Hematopoietic multipotent progenitor cell treated with erythropoietin and hydrocortisone succinate and interleukin-3 and kit ligand, for 6 days (in vitro differentiated cells): ENCODE measurements around the gene TMEM260.
"Not testable (repeated sequence)": the region's sequence is repeated elsewhere in the genome, so short reads cannot be mapped to it uniquely, and the experiment has no call there.

Source experiments
- DNase-seq: peaks from one replicate; pipeline ENCODE4 v3.0.0-alpha.2; 2015

The TMEM260 gene

DNA sequence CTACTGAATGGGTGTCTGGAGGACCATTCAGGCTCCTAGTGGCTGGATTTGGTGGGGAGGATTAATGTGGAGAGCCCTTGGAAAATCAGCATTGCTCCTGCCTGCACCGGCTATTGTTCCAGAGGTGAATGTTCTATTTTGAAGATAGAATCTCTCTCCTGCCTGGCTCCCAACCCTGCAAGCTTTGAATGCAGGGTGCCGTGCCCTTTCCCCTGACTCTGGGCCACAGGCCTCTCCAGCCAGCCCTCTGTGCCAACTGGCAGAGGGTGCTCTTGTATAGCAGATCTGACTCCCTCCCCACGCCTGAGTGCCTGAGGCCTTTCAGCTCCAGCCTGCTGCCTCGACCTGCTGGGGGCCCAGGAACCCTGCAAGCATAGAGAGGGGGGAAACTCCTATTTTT is 106.8 kb downstream of the TMEM260 start:
- DNase-seq = peak; percentile 7

DNA sequence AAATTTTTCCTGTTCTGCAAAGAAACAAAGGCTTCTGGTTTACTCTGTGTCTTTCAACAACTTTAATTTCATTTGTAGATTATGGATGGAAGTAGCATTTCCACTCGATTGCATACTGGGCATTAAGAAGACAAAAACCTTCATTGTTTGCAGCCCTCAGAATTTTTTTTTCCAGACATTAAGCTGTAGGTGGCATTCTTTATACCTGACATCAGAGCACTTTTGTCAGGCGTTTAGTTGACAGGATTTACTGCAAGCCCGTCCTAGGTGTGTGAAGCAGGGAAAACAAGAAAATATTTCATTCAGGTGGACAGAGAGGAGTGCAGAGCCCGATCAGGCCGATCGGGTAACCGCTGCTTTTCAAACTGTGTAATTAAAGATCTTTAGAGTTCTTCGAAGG is 107.5 kb downstream of the TMEM260 start:
- DNase-seq = no peak

DNA sequence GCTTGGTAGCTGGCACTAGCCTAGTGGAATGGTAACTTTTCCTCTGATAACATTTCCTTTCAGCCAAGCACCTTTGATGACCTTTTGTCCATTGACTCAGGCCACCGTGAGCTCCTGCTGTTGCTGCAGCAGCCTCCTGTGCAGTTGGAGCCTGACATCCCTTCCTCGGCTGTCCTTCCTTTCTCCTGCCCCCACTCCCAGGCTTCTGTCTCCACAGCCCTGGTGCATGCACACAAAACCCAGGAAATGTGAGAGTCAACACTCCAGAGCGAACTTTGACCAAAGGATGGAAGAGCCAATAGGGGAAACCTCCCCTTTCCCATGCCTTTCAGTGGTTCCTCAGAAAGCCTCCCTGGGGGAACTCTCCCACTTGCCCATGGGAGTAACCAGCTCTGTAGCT is 115.0 kb downstream of the TMEM260 start:
- DNase-seq = no peak

GRCh38 chr14:56695216-56695615 is 115.6 kb downstream of the TMEM260 start:
- not testable (repeated sequence) for DNase-seq
